HG03066 (cell line): ENCODE data around the gene GSDME.

ENCODE experiments used
- ATAC-seq: cut with Tn5 transposase; IDR thresholded peaks from one replicate; pipeline ENCODE4 v1.9.1; 2021; ENCODE audit warnings: low read depth; ENCODE audit not compliant: unreplicated experiment

GSDME gene

GRCh38 chr7:24707988-24708615, 49.2 kb downstream of the GSDME start:
- no peak for ATAC-seq

- no peak for ATAC-seq
Observed at GRCh38 chr7:24706211-24707170, 50.8 kb downstream of the GSDME start.

- no peak for ATAC-seq
Observed at GRCh38 chr7:24705461-24705954, 51.8 kb downstream of the GSDME start.

- ATAC-seq: no peak
Observed at GRCh38 chr7:24704311-24704710, 53.0 kb downstream of the GSDME start.

GRCh38 chr7:24703296-24703695, 54.0 kb downstream of the GSDME start:
- ATAC-seq: no peak

- no peak for ATAC-seq
Observed at GRCh38 chr7:24702755-24703154, 54.5 kb downstream of the GSDME start.

GRCh38 chr7:24701261-24702235, 55.7 kb downstream of the GSDME start:
- ATAC-seq: no peak

- no peak for ATAC-seq
Observed at GRCh38 chr7:24700521-24701260, 56.6 kb downstream of the GSDME start.

- ATAC-seq: no peak
Observed at GRCh38 chr7:24698531-24699266, 58.6 kb downstream of the GSDME start.

- ATAC-seq: no peak
Observed at GRCh38 chr7:24697416-24697815, 59.8 kb downstream of the GSDME start.

- ATAC-seq: no peak
Observed at GRCh38 chr7:24692592-24692991, 64.7 kb downstream of the GSDME start.

GRCh38 chr7:24690251-24690650, 67.0 kb downstream of the GSDME start:
- no peak for ATAC-seq

GRCh38 chr7:24685708-24686107, 71.6 kb downstream of the GSDME start:
- ATAC-seq: no peak

GRCh38 chr7:24670782-24671181, 86.5 kb downstream of the GSDME start:
- no peak for ATAC-seq

- no peak for ATAC-seq
Observed at GRCh38 chr7:24669971-24670591, 87.2 kb downstream of the GSDME start.

GRCh38 chr7:24668927-24669635, 88.2 kb downstream of the GSDME start:
- ATAC-seq: no peak

- no peak for ATAC-seq
Observed at GRCh38 chr7:24665564-24666294, 91.5 kb downstream of the GSDME start.
